HepG2 (cell line): ENCODE data around the gene PAQR7. TPM values are rescaled to one million over a fixed set of nuclear protein-coding genes. Genes with fewer than 3 reads are reported as not detected.

ENCODE experiments used
- ATAC-seq: fragments of 200-7000 bp; cut with Tn5 transposase; 3 replicates; pipeline ENCODE4 v1.9.1; 2020; ENCODE audit warnings: mild to moderate bottlenecking, moderate library complexity
- BruUV-seq: library from RNA; stranded (reverse); fragments of 400-500 nt; replicated peaks from 2 replicates; lab custom pipeline; 2021; lab: Mats Ljungman, UMichigan
- CTCF ChIA-PET: fragments of 300-600 bp; formaldehyde crosslinking; extraction: SDS; loops from one replicate; lab custom pipeline; 2021; ENCODE audit warnings: low total read pairs, inconsistent platforms, low intra/inter-chr PET ratio; lab: Yijun Ruan, JAX
- POLR2A ChIA-PET: fragments of 350-600 bp; sonication (Branson Sonifier 250); formaldehyde crosslinking; loops from one replicate; lab custom pipeline; 2020; ENCODE audit warnings: antibody characterized with exemption, inconsistent platforms; lab: Yijun Ruan, JAX
- DNase-seq: peaks from one replicate; pipeline ENCODE4 v3.0.0-alpha.2; 2015; ENCODE audit warnings: low spot score
- FAIRE-seq: peaks from 3 replicates; lab custom pipeline; 2011; peaks lifted over from hg19 to GRCh38; lab: Jason Lieb, UNC
- H2AFZ ChIP-seq: one replicate; pipeline ENCODE4 v1.6.1; 2011; ENCODE audit warnings: low read length, inconsistent platforms
- H3K27ac ChIP-seq: fragments of 300-600 bp; 3 replicates; pipeline ENCODE4 v1.8.0; 2011; ENCODE audit warnings: mixed run types, mild to moderate bottlenecking, mixed read lengths, low read length, inconsistent platforms; ENCODE audit not compliant: insufficient read depth; ENCODE audit errors: extremely low read length
- H3K27me3 ChIP-seq, 2 experiments: fragments of 200-600 bp in 1 of 2; 2 replicates in 1 of 2; 3 replicates in 1 of 2; pipeline versions ENCODE4 v1.6.0 to v1.8.0; 2011; ENCODE audit warnings: low read length in 2 of 2, mild to moderate bottlenecking in 2 of 2, moderate library complexity in 2 of 2, inconsistent platforms in 1 of 2; ENCODE audit not compliant: insufficient read depth in 2 of 2, control insufficient read depth in 1 of 2
- H3K36me3 ChIP-seq, 2 experiments: fragments of 200-600 bp in 1 of 2; replicated peaks in 1 of 2; 2 replicates in 1 of 2; 3 replicates in 1 of 2; pipeline versions ENCODE4 v1.5.1 to v1.8.0; 2011; ENCODE audit warnings: low read length in 2 of 2, inconsistent platforms in 1 of 2; ENCODE audit not compliant: insufficient read depth in 2 of 2, control insufficient read depth in 1 of 2
- H3K4me1 ChIP-seq: 2 replicates; pipeline ENCODE4 v1.5.1; 2012; ENCODE audit warnings: low read length, inconsistent platforms; ENCODE audit not compliant: insufficient read depth
- H3K4me2 ChIP-seq: 2 replicates; pipeline ENCODE4 v1.6.0; 2011; ENCODE audit warnings: low read depth, low read length, inconsistent platforms
- H3K4me3 ChIP-seq, 3 experiments: fragments of 200-600 bp in 1 of 3; sonication (generic), shearing (Covaris generic) in 1 of 3; replicated peaks in 1 of 3; 2 replicates each; pipeline ENCODE4 v1.5.1; 2011 to 2016; ENCODE audit warnings: low read length in 3 of 3, inconsistent platforms in 2 of 3, low read depth in 2 of 3, mild to moderate bottlenecking in 2 of 3, control low read depth in 1 of 3, mixed read lengths in 1 of 3; ENCODE audit not compliant: insufficient read depth in 1 of 3
- H3K79me2 ChIP-seq: one replicate; pipeline ENCODE4 v1.6.1; 2011; ENCODE audit warnings: low read length, inconsistent platforms; ENCODE audit not compliant: insufficient read depth
- H3K9ac ChIP-seq: 2 replicates; pipeline ENCODE4 v1.6.0; 2011; ENCODE audit warnings: mild to moderate bottlenecking, low read depth, low read length, inconsistent platforms; ENCODE audit not compliant: insufficient read depth
- H3K9me3 ChIP-seq: 2 replicates; pipeline ENCODE4 v1.5.1; 2012; ENCODE audit warnings: mild to moderate bottlenecking, low read length
- H4K20me1 ChIP-seq: 2 replicates; pipeline ENCODE4 v1.6.0; 2011; ENCODE audit warnings: inconsistent platforms, mild to moderate bottlenecking, low read length, moderate library complexity; ENCODE audit not compliant: insufficient read depth
- CERS6 ChIP-seq: sonication (generic); formaldehyde crosslinking; IDR thresholded peaks from 2 replicates; pipeline ENCODE4 v1.5.0; 2020; ENCODE audit warnings: missing genetic modification reagents
- ETV5 ChIP-seq: IDR thresholded peaks from 2 replicates; pipeline ENCODE4 v1.6.1; 2018; ENCODE audit warnings: missing biosample characterization, missing genetic modification reagents, inconsistent platforms, borderline replicate concordance
- NR2F1 ChIP-seq, 2 experiments: fragments of 450-650 bp in 1 of 2; formaldehyde crosslinking in 1 of 2; IDR thresholded peaks; 2 replicates each; pipeline versions ENCODE4 v1.5.0 to v1.6.1; 2016 to 2020; ENCODE audit warnings: mild to moderate bottlenecking in 1 of 2, missing compliant biosample characterization in 1 of 2, missing genetic modification reagents in 1 of 2, moderate library complexity in 1 of 2
- RBM22 ChIP-seq: fragments of 200-400 bp; formaldehyde crosslinking; optimal IDR thresholded peaks from 2 replicates; pipeline ENCODE3; 2017; ENCODE audit warnings: mild to moderate bottlenecking, low read length, moderate library complexity
- RELA ChIP-seq: sonication (generic); formaldehyde crosslinking; IDR thresholded peaks from 2 replicates; pipeline ENCODE4 v1.4.0; 2020; ENCODE audit warnings: missing genetic modification reagents
- SATB2 ChIP-seq: sonication (generic); formaldehyde crosslinking; IDR thresholded peaks from 2 replicates; pipeline ENCODE4 v1.5.0; 2020; ENCODE audit warnings: missing genetic modification reagents
- SIX4 ChIP-seq: sonication (generic); formaldehyde crosslinking; IDR thresholded peaks from 2 replicates; pipeline ENCODE4 v1.4.0; 2020; ENCODE audit warnings: missing genetic modification reagents
- ZC3H13 ChIP-seq: sonication (generic); formaldehyde crosslinking; IDR thresholded peaks from 2 replicates; pipeline ENCODE4 v1.8.1; 2023; ENCODE audit warnings: mild to moderate bottlenecking, missing genetic modification reagents, moderate library complexity
- ZMYM3 ChIP-seq: sonication (generic); formaldehyde crosslinking; IDR thresholded peaks from 2 replicates; pipeline ENCODE4 v1.5.1; 2020; ENCODE audit warnings: mild to moderate bottlenecking, missing genetic modification reagents
- ZNF335 ChIP-seq: sonication (generic); formaldehyde crosslinking; IDR thresholded peaks from 2 replicates; pipeline ENCODE4 v1.4.0; 2020; ENCODE audit warnings: missing genetic modification reagents
- ZNF446 ChIP-seq: sonication (generic); formaldehyde crosslinking; IDR thresholded peaks from 2 replicates; pipeline ENCODE4 v1.5.0; 2020; ENCODE audit warnings: mild to moderate bottlenecking, missing genetic modification reagents
- ZNF546 ChIP-seq: sonication (generic); formaldehyde crosslinking; conservative IDR thresholded peaks from 2 replicates; pipeline ENCODE4 v1.8.1; 2023; ENCODE audit warnings: mild to moderate bottlenecking, missing genetic modification reagents
- ZNF609 ChIP-seq: sonication (generic); formaldehyde crosslinking; IDR thresholded peaks from 2 replicates; pipeline ENCODE4 v1.4.0; 2020; ENCODE audit warnings: mild to moderate bottlenecking, missing genetic modification reagents, borderline replicate concordance
- ZSCAN25 ChIP-seq: sonication (generic); formaldehyde crosslinking; IDR thresholded peaks from 2 replicates; pipeline ENCODE4 v1.8.0; 2022; ENCODE audit warnings: mild to moderate bottlenecking, missing genetic modification reagents
- WGBS: methylation state at CpG from one replicate; pipeline ENCODE4 v1.1.6; 2017; ENCODE audit warnings: low lambda C conversion rate; 5-methylcytosine and 5-hydroxymethylcytosine counted together
- in situ Hi-C: cut with HindIII; loops from 2 replicates; pipeline ENCODE4 v1.10.0; 2017; ENCODE audit warnings: low pct_unique_long_range_greater_than_20kb; ENCODE audit not compliant: extremely low pct_ligation_motif_present
- intact Hi-C: fragments of 100-400 bp; cut with micrococcal nuclease; formaldehyde crosslinking; loops from one replicate; pipeline ENCODE4 v1.10.0; 2022; ENCODE audit not compliant: unreplicated experiment
- polyA plus RNA-seq, 8 experiments: library from polyadenylated mRNA; depleted of rRNA in 3 of 8; stranded (reverse) in 7 of 8; unstranded in 1 of 8; fragments of >200 nt; fragmentation: Illumina TruSeq in 4 of 8; extraction: Trizol in 4 of 8; gene quantifications; 2 replicates each; pipeline versions ENCODE4 v1.2.1 to v1.2.3, GENCODE V29; 2011 to 2016; ENCODE audit warnings: low read depth in 4 of 8, missing spikeins in 1 of 8, mixed read lengths in 1 of 8; ENCODE audit not compliant: insufficient read depth in 1 of 8
- total RNA-seq, 5 experiments: library from RNA; depleted of rRNA; stranded (reverse); fragments of >200 nt; fragmentation: Illumina TruSeq; extraction: Trizol; gene quantifications; 2 replicates each; pipeline ENCODE4 v1.2.3, GENCODE V29; 2016; ENCODE audit warnings: low read depth in 1 of 5
- TF ChIP-seq, protein P1 (sequence below): sonication (generic); formaldehyde crosslinking; IDR thresholded peaks from 2 replicates; pipeline ENCODE4 v1.5.0; 2020; ENCODE audit warnings: mild to moderate bottlenecking, missing genetic modification reagents, moderate library complexity

PAQR7 gene
- total and polyA plus RNA-seq, 2 of the 13 experiments (the other 11 are each of a cell fraction or from before 2014, with no cell fraction given): 13.2 to 16.6 TPM

DNA sequence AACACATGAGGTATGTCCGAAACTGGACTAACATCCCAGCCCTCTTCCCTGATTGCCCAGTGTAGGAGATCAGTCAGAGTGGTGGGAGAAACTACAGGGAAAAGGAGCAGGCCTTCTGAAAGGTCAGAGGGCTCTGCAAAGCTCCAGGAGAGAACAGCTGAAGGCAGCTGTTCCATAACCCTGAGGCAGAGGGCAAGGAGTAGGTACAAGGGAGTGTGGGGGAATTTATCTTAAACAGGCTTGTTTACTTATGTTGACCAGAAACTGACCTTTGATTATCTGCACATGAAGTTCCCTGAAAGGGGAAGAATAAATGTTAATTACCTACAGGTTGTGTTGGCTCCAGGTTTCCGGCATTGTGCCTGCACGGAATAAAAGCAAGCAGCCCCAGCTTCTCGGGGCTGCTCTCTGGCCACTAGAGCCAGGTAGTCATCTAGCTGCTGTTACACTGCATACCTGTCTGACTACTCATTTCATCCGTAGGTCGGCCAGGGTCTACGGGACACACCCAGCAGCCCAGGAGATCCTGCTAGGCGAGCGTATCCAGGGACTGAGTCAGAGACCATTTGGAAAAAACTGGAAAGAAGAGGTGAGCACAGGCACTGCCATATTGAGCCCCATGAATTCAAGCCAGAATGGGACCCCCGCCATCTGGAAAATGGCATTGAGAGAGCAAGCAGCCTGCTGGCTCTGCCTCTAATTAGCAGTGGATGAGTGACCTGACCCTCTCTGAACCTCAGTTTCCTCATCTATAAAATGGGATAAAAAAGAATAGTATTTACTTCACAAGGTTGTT lies 14.9 kb upstream of the PAQR7 start (continued):
- TF ChIP-seq ETV5 (CRISPR knock-in tag): no peak
- TF ChIP-seq RBM22: no peak
- no peak for TF ChIP-seq SATB2 (CRISPR knock-in tag)
- TF ChIP-seq ZMYM3: 0 out of 2 replicates have a peak, but pooled peaks have one; percentile 16
- TF ChIP-seq ZSCAN25 (CRISPR knock-in tag): no peak

DNA sequence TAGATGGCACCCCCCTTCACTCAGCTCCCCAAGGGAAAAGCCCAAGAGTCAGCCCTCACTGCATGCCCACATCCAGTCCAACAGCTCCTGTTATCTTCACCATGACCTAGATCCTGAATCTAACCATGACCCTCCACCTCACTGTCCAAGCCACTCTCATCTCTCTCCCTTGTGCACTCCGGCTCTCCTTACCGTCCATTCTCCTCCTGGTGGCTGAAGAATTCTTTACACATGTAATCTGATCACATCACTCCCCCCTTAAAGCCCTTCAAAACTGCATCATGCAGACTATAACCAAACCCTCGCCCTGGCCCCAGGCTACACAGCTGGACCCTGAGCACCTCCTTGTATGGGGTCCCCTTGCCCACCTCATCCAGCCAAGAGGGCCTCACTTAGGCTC lies 14.0 kb upstream of the PAQR7 start:
- intact Hi-C loops (no loop called here), in situ Hi-C loops (loop anchor here (5.0 kb wide), 1 partner anchor 52 kb away; no protein-coding TSS in a partner anchor)
- Histone ChIP-seq H3K9me3 (no peaks in the 10 kb centered on the region), H3K36me3 (no peaks in the 10 kb centered on the region; a peak in 1 of 5 replicates), H3K79me2 (no peaks in the 10 kb centered on the region), H3K9ac (no peak overlapping the region), H3K4me2 (no peak overlapping the region), H3K4me3 (no peak overlapping the region), H4K20me1 (no peaks in the 10 kb centered on the region), H3K27me3 (no peaks in the 10 kb centered on the region), H3K4me1 (peaks cover 52% of the 10 kb centered on the region), H3K27ac (no peak overlapping the region), H2AFZ (no peak overlapping the region)
- no TSS peak for BruUV-seq
- ChIA-PET POLR2A (no interaction called here), CTCF (no interaction called here)
- ATAC-seq: peak; percentile 70
- WGBS: 60% methylated on average over 3 of the region's 3 CpGs
- DNase-seq: no peak
- FAIRE-seq: peak; percentile 55
- no peak for TF ChIP-seq NR2F1 (CRISPR knock-in tag; IDR thresholded peaks at IDR 0.05)
- no peak for TF ChIP-seq RELA
- TF ChIP-seq ZNF609 (CRISPR knock-in tag): no peak
- TF ChIP-seq, protein P1, sequence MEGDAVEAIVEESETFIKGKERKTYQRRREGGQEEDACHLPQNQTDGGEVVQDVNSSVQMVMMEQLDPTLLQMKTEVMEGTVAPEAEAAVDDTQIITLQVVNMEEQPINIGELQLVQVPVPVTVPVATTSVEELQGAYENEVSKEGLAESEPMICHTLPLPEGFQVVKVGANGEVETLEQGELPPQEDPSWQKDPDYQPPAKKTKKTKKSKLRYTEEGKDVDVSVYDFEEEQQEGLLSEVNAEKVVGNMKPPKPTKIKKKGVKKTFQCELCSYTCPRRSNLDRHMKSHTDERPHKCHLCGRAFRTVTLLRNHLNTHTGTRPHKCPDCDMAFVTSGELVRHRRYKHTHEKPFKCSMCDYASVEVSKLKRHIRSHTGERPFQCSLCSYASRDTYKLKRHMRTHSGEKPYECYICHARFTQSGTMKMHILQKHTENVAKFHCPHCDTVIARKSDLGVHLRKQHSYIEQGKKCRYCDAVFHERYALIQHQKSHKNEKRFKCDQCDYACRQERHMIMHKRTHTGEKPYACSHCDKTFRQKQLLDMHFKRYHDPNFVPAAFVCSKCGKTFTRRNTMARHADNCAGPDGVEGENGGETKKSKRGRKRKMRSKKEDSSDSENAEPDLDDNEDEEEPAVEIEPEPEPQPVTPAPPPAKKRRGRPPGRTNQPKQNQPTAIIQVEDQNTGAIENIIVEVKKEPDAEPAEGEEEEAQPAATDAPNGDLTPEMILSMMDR: peak; percentile 23
- TF ChIP-seq ZNF446 (CRISPR knock-in tag): no peak
- TF ChIP-seq CERS6 (CRISPR knock-in tag): no peak
- no peak for TF ChIP-seq ZC3H13
- TF ChIP-seq ZNF546: no peak
- no peak for TF ChIP-seq ZNF335
- TF ChIP-seq SIX4 (CRISPR knock-in tag): peak; percentile 62; the same call in 1 of the 2 replicates
